Body of pancreas (tissue), 4 donors: ENCODE measurements around the gene AMHR2. TPM values are rescaled to one million over a fixed set of nuclear protein-coding genes. Genes with fewer than 3 reads are reported as not detected.

ENCODE experiments used
- ATAC-seq: fragments of 150-250 bp; one replicate; pipeline ENCODE4 v1.9.1; 2016
- DNase-seq, 4 donors: peaks; one replicate each; pipeline ENCODE4 v3.0.0-alpha.2; 2019
- H3K27ac ChIP-seq, 4 donors: fragments of 200-600 bp; sonication (generic); 1 replicate in 3 of 4; 2 replicates in 1 of 4; pipeline versions ENCODE4 v1.5.1 to v1.6.1; 2016 to 2019; ENCODE audit warnings: mild to moderate bottlenecking in 1 of 4, mixed read lengths in 1 of 4, moderate library complexity in 1 of 4
- H3K27me3 ChIP-seq, 2 donors: fragments of 200-600 bp; sonication (generic); one replicate each; pipeline ENCODE4 v1.6.0; 2016; ENCODE audit warnings: mild to moderate bottlenecking in 1 of 2
- H3K36me3 ChIP-seq, 2 donors: fragments of 200-600 bp; sonication (generic); replicated peaks in 1 of 2; 2 replicates each; pipeline ENCODE4 v1.5.1; 2016; ENCODE audit warnings: low read depth in 2 of 2; ENCODE audit not compliant: insufficient read depth in 1 of 2
- H3K4me1 ChIP-seq: fragments of 200-600 bp; sonication (generic); one replicate; pipeline ENCODE4 v1.6.0; 2016
- H3K4me3 ChIP-seq, 2 donors: fragments of 200-600 bp; sonication (generic); 1 replicate in 1 of 2; 2 replicates in 1 of 2; pipeline ENCODE4 v1.5.1; 2016 to 2019
- H3K9me3 ChIP-seq, 3 donors: fragments of 200-600 bp; sonication (generic); 1 replicate in 2 of 3; 2 replicates in 1 of 3; pipeline ENCODE4 v1.5.1; 2016
- POLR2A ChIP-seq, 3 donors: fragments of 450-650 bp; IDR thresholded peaks; one replicate each; pipeline ENCODE4 v1.6.1; 2016; ENCODE audit warnings: antibody characterized with exemption in 3 of 3, mild to moderate bottlenecking in 2 of 3
- WGBS, 2 donors: methylation state at CpG; one replicate each; pipeline ENCODE4 v1.1.5; 2017; 5-methylcytosine and 5-hydroxymethylcytosine counted together
- intact Hi-C: fragments of 100-400 bp; cut with DNase I; formaldehyde crosslinking; loops from one replicate; pipeline ENCODE4 v1.15.1; 2023
- total RNA-seq, 2 donors: library from RNA; depleted of rRNA; stranded (reverse); fragments of >200 nt; gene quantifications; one replicate each; pipeline ENCODE4 v1.1.0, GENCODE V29; 2016
- TF ChIP-seq, protein P1 (sequence below), 7 experiments: fragments of 450-650 bp in 4 of 7; fragments of 200-600 bp in 3 of 7; sonication (generic) in 3 of 7; IDR thresholded peaks; one replicate each; pipeline ENCODE4 v1.5.1; 2016 to 2019; ENCODE audit warnings: antibody characterized with exemption in 7 of 7

Gene AMHR2
- total RNA-seq, 2 donors from 2014 or later = 2.3 to 10.6 TPM

DNA sequence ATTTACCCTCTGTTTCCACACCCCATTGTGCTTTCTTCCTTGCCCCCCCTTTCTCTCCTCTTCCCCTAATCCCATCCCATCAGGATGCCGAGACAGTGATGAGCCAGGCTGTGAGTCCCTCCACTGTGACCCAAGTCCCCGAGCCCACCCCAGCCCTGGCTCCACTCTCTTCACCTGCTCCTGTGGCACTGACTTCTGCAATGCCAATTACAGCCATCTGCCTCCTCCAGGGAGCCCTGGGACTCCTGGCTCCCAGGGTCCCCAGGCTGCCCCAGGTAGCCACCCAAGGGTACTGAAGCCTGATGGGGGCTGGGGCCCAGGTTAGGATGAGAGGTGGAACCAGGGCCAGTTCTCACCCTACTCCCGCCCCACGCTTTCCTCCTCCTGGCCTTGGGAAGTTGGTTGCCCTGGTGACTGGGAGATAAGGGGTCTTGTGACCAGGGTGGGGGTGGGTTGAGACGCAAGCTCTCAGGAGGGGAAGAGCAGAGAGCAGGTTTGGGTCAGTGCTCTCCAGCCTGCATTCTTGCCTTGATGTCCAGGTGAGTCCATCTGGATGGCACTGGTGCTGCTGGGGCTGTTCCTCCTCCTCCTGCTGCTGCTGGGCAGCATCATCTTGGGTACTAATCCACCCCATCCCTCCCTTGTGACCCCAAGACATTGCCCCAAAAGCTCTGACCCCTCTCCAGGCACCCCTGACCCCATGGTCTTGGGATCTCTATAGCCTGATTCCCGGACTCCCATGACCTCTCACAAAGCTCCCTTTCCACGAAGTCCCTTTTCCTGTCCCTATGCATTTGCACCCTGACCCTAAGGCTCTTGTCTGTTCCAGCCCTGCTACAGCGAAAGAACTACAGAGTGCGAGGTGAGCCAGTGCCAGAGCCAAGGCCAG lies 1.2 kb downstream of the AMHR2 start:
- TF ChIP-seq, protein P1, sequence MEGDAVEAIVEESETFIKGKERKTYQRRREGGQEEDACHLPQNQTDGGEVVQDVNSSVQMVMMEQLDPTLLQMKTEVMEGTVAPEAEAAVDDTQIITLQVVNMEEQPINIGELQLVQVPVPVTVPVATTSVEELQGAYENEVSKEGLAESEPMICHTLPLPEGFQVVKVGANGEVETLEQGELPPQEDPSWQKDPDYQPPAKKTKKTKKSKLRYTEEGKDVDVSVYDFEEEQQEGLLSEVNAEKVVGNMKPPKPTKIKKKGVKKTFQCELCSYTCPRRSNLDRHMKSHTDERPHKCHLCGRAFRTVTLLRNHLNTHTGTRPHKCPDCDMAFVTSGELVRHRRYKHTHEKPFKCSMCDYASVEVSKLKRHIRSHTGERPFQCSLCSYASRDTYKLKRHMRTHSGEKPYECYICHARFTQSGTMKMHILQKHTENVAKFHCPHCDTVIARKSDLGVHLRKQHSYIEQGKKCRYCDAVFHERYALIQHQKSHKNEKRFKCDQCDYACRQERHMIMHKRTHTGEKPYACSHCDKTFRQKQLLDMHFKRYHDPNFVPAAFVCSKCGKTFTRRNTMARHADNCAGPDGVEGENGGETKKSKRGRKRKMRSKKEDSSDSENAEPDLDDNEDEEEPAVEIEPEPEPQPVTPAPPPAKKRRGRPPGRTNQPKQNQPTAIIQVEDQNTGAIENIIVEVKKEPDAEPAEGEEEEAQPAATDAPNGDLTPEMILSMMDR (IDR thresholded peaks at IDR 0.05) = no peak
- no peak for TF ChIP-seq POLR2A (IDR thresholded peaks at IDR 0.05)
- DNase-seq (peak; percentile 59 to 79 (median 76)), ATAC-seq (peak; percentile 63)
- Histone ChIP-seq H3K4me1 (peaks cover 40% of the 10 kb centered on the region), H3K27me3 (no peaks in the 10 kb centered on the region), H3K9me3 (no peaks in the 10 kb centered on the region), H3K27ac (peak overlapping the region; percentile 22 to 70 (median 41)), H3K4me3 (no peak overlapping the region), H3K36me3 (no peaks in the 10 kb centered on the region)
- intact Hi-C loops = no loop called here
- 34 to 43% methylated on average over 6 to 9 of the region's 9 CpGs for WGBS, 2 donors

DNA sequence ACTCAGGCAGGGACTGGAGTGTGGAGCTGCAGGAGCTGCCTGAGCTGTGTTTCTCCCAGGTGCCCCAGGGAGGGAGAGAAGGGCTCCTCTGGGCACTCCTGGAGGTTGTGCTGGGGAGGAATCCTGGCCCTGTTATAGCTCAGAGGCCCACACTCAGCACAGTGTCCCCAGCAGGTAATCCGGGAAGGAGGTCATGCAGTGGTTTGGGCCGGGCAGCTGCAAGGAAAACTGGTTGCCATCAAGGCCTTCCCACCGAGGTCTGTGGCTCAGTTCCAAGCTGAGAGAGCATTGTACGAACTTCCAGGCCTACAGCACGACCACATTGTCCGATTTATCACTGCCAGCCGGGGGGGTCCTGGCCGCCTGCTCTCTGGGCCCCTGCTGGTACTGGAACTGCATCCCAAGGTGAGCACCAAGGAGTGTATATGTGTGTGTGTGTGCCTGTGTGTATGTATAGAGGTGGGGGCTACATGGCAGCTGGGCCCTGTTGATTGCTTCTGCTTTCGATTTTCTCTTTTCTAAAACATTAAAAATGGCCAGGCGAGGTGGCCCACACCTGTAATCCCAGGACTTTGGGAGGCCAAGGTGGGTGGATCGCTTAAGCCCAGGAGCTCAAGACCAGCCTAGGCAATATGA lies 2.0 kb downstream of the AMHR2 start:
- no peak overlapping the region for H3K4me3 ChIP-seq
- 26 to 100% methylated on average over 1 to 11 of the region's 11 CpGs for WGBS, 2 donors
- ATAC-seq = peak; percentile 43

DNA sequence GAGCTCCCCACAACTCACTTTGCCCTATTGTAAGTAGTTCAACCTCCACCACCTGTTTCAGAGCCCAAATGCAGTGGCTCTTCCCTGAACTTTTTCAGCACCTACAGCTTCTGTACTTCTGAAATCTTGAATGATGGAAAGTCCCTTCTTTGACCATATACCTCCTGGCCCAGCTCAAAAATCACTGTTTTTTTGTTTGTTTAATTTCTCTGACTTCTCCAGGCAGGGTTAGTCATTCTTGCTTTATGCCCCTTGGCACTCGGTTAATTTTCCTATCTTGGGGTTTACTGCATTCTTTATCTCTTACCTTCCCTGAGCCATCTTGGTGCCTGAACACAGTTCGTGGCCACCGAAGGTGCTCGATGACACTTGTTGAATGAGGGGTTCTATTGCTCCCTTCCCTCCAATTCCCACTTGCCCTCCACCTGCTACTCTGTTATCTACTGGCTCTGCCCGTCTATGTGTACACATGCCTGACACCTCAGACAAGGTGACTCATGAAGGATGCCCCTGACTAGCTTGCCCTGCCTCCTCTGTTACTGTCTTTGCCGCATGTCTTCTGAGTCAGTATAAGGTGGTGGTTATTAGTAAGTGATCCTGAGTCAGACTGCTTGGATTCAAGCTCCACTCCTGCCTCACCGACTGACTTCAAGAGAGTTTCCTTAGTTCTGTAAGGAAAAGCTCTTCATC lies 4.4 kb downstream of the AMHR2 start:
- ATAC-seq (no peak), DNase-seq (no peak)
- Histone ChIP-seq H3K27me3 (no peaks in the 10 kb centered on the region), H3K27ac (no peak overlapping the region), H3K9me3 (no peaks in the 10 kb centered on the region), H3K4me1 (peaks cover 35% of the 10 kb centered on the region), H3K4me3 (no peak overlapping the region), H3K36me3 (no peaks in the 10 kb centered on the region)
- WGBS, 2 donors = 52 to 54% methylated on average over 7 of the region's 7 CpGs
- intact Hi-C loops = no loop called here
- no peak for TF ChIP-seq POLR2A (IDR thresholded peaks at IDR 0.05)

More for the DNA sequence above, 2.0 kb downstream of the AMHR2 start:
- no peak for TF ChIP-seq POLR2A (IDR thresholded peaks at IDR 0.05)
- TF ChIP-seq, protein P1 (IDR thresholded peaks at IDR 0.05) = no peak
- no peaks in the 10 kb centered on the region for H3K9me3 ChIP-seq
- no peaks in the 10 kb centered on the region for H3K27me3 ChIP-seq
- intact Hi-C loops = no loop called here
- H3K27ac ChIP-seq = peak overlapping the region; percentile 22 to 70 (median 41)
- peak; percentile 35 to 60 (median 45) for DNase-seq
- H3K4me1 ChIP-seq = peaks cover 40% of the 10 kb centered on the region
- H3K36me3 ChIP-seq = no peaks in the 10 kb centered on the region

DNA sequence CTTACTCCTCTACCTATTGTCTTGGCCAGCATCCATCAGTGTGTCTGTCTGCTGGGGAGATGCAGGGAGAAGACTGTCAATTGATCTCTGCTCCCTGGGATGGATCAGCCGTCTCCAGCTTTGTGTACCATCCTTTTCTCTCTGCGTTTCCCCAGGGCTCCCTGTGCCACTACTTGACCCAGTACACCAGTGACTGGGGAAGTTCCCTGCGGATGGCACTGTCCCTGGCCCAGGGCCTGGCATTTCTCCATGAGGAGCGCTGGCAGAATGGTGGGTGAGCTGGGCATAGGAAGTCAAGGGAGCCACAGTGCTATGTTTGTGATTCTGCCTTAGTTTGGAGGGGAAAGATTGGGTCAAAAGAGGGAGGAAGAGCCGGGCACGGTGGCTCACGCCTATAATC lies 5.1 kb downstream of the AMHR2 start:
- no peaks in the 10 kb centered on the region for H3K36me3 ChIP-seq
- no peak overlapping the region for H3K27ac ChIP-seq
- DNase-seq = no peak
- WGBS, 2 donors = 80 to 87% methylated on average over 5 to 7 of the region's 7 CpGs
- no peak for TF ChIP-seq POLR2A (IDR thresholded peaks at IDR 0.05)
- TF ChIP-seq, protein P1 (IDR thresholded peaks at IDR 0.05) = no peak
- peaks cover 35% of the 10 kb centered on the region for H3K4me1 ChIP-seq
- H3K9me3 ChIP-seq = no peaks in the 10 kb centered on the region
- no peak overlapping the region for H3K4me3 ChIP-seq
- intact Hi-C loops = no loop called here
- no peak for ATAC-seq
- no peaks in the 10 kb centered on the region for H3K27me3 ChIP-seq

DNA sequence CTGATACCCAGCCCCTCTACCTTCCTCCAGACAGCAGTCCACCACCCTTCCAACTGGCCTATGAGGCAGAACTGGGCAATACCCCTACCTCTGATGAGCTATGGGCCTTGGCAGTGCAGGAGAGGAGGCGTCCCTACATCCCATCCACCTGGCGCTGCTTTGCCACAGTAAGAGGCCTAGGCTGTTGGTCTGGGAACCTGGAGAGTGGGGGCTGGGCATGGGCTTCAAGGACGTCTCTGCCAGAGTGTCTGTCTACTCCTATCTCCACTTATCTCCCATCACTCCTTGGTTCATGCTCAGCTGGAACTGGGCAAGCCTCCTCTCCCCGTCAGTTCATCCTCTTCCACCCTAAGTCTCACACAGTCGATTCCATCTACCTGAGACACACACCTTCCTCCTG lies 6.5 kb downstream of the AMHR2 start:
- H3K36me3 ChIP-seq = no peaks in the 10 kb centered on the region
- H3K4me1 ChIP-seq = peaks cover 23% of the 10 kb centered on the region
- WGBS, 2 donors = 81 to 83% methylated on average over 5 of the region's 5 CpGs
- DNase-seq = no peak
- H3K27me3 ChIP-seq = no peaks in the 10 kb centered on the region
- H3K4me3 ChIP-seq = no peak overlapping the region
- intact Hi-C loops = no loop called here
- H3K9me3 ChIP-seq = no peaks in the 10 kb centered on the region
- no peak overlapping the region for H3K27ac ChIP-seq
- no peak for TF ChIP-seq POLR2A (IDR thresholded peaks at IDR 0.05)
- TF ChIP-seq, protein P1 (IDR thresholded peaks at IDR 0.05) = no peak
- ATAC-seq = no peak
